Middle frontal gyrus (tissue), 1 donor: Measurements from ENCODE around the gene MALRD1.
"Not testable (repeated sequence)": the region's sequence is repeated elsewhere in the genome, so short reads cannot be mapped to it uniquely, and the experiment has no call there.

Experiments used
- DNase-seq: peaks from one replicate; pipeline ENCODE4 v3.0.0-alpha.2; 2015; ENCODE audit warnings: low spot score; ENCODE audit errors: extremely low spot score

The MALRD1 gene

GRCh38 chr10:19488592-19489280, 440.1 kb downstream of the MALRD1 start:
- DNase-seq = no peak

GRCh38 chr10:19491166-19491565, 442.6 kb downstream of the MALRD1 start:
- no peak for DNase-seq

- no peak for DNase-seq
Observed at GRCh38 chr10:19493917-19494316, 445.3 kb downstream of the MALRD1 start.

GRCh38 chr10:19497026-19497425, 448.4 kb downstream of the MALRD1 start:
- no peak for DNase-seq

GRCh38 chr10:19498393-19499290, 450.0 kb downstream of the MALRD1 start:
- DNase-seq = no peak

GRCh38 chr10:19499291-19499770, 450.7 kb downstream of the MALRD1 start:
- DNase-seq = no peak

GRCh38 chr10:19500959-19501358, 452.4 kb downstream of the MALRD1 start:
- no peak for DNase-seq

GRCh38 chr10:19505320-19506312, 457.0 kb downstream of the MALRD1 start:
- DNase-seq = no peak

- DNase-seq = not testable (repeated sequence)
Observed at GRCh38 chr10:19510005-19510732, 461.6 kb downstream of the MALRD1 start.

GRCh38 chr10:19518109-19518508, 469.5 kb downstream of the MALRD1 start:
- DNase-seq = no peak

GRCh38 chr10:19518632-19519031, 470.0 kb downstream of the MALRD1 start:
- no peak for DNase-seq

- no peak for DNase-seq
Observed at GRCh38 chr10:19531324-19531723, 482.7 kb downstream of the MALRD1 start.

GRCh38 chr10:19532411-19532810, 483.8 kb downstream of the MALRD1 start:
- DNase-seq = no peak

GRCh38 chr10:19541299-19541698, 492.7 kb downstream of the MALRD1 start:
- no peak for DNase-seq

GRCh38 chr10:19546224-19546623, 497.6 kb downstream of the MALRD1 start:
- DNase-seq = no peak

- DNase-seq = no peak
Observed at GRCh38 chr10:19549503-19549902, 500.9 kb downstream of the MALRD1 start.

- DNase-seq = no peak
Observed at GRCh38 chr10:19556666-19557065, 508.1 kb downstream of the MALRD1 start.

GRCh38 chr10:19561181-19561580, 512.6 kb downstream of the MALRD1 start:
- DNase-seq = no peak

- DNase-seq = no peak
Observed at GRCh38 chr10:19563388-19564141, 515.0 kb downstream of the MALRD1 start.

- no peak for DNase-seq
Observed at GRCh38 chr10:19570120-19570519, 521.5 kb downstream of the MALRD1 start.
